ENCODE data around the gene RPTOR.

Gene RPTOR

DNA sequence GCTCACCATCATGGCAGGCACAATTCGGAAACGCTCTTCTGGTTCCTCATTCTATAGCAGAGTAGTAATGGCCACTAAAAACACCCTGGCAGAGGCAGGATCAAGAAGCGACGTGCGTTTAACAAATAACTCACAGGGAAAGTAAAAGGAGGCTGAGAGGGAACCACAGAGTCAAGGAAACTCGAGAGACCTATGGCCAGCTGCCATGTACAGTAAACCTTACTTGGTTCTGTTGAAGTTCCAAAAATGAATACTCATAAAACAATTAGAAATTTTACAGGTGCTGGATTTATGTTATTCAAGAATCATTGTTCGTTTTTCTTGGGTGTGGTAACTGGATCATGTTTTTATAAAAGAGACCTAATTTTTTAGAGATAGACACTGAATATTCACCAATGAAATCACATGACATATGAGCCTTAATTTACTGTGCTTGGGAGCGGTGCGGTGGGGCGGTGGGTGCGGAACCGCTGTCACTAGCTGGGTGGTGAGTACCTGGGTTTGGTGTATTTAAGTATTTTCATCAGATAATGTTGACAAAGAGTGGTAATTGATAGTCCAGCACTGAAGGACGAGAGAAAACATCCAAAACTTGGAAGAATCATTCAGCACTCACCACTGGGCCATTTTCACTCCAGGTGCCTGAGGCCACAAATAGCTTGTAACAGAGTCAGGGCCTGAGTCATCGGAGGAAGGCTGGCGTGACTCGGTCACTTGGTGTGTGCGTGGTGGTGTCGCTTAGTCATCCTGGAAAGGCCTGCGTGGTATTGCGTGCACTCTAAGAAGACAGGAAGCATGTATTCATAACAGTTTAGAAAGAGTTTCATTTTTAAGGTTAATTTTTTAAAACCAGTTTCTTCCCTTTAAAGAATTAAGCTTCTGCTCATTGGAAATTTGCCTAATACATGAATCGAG, 311.6 kb downstream of the RPTOR start:
- DNase-seq, result no peak

DNA sequence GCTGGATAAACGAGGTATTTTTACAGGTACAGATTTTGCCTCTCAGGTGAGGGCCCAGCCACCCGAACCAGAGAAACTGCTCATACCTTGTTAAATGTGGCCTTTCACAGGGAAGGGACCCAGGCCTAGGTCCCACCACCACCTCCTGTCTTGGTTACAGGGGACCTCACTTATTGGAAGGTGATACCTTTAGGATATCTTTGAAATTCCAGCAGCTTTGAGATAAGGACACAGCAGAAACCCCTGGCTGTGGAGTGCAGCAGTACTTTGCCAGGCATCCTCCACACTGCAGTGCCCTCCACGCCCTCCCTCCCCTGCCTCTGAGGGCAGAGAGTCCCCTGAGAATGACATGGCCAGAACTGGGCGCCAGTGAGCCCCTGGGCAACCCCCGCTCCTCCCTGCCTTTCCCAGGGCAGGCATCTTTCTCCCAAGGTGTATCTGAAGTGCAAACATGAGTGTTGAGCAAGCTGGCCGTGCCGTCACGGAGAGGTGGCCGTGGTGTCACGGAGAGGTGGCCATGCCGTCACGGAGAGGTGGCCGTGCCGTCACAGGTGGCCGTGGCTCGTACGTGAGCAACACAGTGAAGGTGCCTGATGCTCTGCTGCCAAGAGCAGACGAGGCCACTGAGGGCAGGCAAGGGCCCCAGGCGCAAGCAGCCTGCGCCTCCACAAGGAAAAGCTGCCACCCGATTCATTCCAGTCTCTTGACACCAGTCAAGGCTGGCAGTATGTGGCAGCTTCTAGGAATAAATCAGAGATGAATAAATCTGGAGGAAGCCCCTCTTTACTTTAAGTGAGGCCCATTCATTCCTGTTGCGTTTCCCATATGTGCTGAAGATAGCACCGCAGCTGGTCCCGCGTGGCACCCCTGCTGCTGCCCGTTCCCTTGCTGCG, 312.5 kb downstream of the RPTOR start:
- DNase-seq, result no peak

DNA sequence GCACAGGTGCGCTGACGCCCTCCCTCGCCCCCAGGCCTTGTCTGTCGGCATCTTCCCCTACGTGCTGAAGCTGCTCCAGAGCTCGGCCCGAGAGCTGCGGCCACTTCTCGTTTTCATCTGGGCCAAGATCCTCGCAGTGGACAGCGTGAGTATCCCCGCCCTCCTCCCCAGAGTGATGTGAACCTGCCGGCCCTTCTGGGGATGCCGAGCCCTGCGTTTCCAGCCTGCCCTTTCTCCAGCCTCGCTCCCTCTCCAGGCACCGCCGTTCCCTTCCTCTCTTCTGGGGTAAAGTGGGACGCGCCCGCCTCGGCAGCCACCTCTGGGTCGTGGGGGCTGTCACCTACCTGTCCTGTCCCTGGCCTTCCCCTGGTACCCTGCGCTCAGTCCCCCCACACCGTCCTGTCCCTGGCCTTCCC, 313.1 kb downstream of the RPTOR start:
- DNase-seq, result no peak

DNA sequence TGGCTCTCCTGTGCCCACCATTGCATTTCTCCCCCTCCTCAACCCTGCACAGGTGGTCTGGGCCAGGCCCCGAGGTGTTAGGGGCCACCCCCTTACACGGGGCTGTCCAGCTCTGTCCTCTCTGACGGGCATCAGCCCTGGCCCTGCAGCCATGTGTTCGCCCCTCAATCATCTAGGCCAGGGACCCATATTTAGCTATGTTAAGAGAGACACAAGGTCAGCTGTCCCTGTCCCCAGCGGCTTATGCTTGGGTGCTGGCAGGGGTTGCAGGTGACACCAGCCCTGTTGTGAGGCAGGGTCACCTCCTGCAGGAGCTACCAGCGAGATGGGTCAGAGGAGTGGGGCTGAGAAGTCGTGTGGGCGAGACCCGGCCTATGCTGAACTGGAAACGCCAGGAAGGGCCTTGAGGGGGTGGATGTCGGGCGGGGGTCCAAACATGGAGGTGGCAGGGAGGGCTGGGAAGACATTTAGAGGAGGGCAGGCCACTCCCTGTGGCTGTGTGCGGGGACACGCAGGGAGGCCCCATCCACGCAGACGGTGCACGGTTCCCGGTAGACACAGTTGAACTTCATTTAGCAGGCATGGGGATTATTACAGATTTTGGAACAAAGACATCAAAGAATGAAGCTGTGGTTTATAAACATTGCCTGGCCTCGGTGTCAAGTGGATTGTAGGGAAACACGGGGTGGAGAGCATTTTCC, 313.8 kb downstream of the RPTOR start:
- no peak for DNase-seq

DNA sequence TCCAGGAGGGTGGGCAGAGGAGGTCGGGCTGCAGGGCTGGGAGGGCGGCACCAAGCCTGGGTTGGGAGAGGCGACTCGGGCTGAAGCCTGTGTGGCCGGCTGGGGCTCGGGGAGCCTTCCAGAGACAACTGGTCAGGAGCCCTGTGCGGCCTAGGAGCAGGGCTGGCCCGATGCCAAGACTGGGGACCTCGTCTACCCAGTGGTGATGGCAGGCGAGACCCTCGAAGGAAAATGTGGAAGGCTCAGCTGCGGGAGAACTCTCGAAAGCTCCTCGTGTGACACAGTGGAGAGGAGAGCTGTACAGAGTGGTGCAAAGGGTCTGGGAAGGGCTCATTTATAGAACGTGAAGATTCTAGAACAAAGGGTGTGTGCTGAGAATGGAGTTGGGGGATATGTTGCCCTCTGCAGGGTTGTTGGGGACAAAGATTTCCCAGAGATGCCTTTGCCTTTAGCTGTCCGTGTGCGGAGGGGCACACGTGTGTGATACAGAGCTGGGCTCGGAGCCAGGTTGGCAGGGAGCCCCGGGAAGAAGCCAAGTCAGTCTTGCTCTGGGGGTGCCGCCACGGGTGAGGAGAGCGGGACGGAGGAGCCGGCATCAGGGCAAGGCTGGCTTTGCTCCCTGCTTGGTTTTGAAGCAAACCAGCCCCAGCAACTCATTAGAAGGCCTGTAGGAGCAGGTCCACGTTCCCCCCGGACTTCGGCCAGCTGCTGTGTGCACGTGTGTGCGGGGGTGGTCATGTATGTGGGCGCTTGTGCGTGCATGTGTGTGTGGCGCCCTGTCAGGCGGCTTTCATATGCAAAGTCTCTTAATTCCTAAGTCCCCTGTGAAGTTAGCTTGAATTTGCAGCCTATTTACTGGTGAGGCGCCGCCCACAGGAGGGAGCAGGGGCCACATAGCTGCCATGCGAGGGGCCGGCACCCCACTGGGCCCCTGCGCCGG, 314.6 kb downstream of the RPTOR start:
- peak; percentile 69 for DNase-seq

DNA sequence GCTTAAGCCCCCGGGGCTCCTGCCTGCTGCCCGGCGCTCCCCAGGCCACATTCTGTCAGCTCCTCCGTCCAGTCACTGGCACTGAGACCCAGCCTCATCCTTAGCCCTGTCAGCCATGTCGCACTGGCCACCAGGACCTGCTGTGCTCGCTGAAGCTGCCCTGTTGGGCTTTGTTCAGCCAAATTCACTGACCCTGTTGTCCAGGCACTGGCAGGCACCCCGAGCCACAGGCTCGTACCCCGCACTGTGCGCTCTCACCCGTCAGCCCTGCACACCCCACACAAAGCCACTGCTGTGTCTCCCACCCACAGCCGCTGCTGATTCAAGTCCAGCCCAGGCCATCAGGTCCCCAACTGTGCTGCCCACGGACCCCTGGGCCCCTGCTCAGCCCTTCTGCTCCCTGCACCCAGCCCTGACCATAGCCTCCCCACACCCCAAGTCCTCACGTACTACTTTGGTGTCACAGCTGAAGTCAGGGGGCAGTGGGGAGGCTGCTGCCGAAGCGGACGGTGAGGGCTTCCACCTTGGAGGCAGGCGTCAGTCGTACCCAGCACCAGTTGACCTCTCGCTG, 315.5 kb downstream of the RPTOR start:
- DNase-seq, result no peak

DNA sequence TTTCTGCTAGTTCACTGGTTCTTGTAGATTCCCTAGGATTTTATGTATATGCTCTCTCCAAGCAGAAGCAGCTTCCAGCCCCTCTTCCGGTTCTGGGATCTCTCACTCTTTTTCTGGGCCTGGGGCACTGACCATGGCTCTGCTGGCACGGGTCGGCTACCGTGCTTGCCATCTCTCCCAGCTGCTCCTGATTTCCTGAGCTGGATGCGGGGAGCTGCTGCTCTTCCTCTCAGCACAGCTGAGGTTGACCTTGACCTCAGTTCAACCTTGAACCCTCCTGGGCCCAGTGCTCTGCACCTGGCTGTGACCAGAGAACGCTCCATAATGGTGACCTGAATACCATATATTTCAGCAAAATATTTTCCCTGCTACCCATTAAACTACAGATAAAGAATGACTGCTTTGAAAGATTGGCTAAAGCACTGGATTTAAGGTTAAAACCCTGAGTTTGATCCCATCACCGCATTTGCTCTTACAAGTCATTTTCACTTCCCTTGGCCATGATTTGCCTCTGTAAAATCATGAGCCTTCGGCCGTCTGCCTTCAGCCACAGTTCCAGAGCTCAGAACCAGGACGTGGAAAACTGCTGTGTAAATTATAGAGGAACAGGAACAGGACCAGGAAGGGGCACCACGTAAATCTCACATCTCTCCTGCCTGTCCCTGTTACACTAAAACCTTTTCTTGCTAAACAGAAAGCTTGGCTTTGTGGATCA, 316.2 kb downstream of the RPTOR start:
- DNase-seq, result no peak

DNA sequence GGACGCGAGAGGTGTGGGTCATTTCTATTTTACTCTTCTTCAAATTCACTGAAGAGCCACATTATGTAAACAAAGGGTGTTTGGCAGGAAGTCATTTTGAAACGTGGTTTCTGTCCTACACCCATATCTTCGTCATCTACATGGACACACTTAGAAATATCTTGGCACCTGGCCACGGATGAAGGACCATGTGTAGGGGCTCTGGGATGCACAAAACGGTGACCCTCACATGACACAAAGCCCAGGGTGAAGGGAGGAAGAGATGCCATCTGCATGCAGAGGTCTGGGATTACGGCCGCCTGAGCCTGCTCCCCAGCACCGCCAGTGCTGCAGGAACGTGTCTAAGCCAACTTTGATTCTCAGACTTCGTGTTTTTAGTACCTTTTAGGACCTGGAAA, 316.8 kb downstream of the RPTOR start:
- no peak for DNase-seq

DNA sequence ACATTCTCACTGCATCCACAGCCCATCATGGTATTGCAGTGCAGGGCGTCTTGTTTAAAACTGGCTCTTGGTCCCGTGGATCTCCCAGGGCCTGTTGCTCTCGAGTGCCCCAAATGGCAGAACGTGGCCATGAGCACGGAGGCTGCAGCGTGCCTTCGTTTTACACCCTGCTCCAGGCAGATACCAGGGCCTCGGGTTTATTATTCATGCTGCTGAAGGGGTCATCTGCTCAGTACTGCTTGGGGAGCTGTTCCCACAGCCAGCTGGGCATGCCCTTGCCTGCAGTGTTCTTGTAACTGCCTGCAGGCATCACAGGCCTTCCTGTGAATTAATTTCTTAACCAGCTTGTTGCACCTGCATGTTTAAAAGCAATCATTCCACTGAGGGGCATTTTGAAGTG, 317.3 kb downstream of the RPTOR start:
- DNase-seq, result peak; percentile 73

DNA sequence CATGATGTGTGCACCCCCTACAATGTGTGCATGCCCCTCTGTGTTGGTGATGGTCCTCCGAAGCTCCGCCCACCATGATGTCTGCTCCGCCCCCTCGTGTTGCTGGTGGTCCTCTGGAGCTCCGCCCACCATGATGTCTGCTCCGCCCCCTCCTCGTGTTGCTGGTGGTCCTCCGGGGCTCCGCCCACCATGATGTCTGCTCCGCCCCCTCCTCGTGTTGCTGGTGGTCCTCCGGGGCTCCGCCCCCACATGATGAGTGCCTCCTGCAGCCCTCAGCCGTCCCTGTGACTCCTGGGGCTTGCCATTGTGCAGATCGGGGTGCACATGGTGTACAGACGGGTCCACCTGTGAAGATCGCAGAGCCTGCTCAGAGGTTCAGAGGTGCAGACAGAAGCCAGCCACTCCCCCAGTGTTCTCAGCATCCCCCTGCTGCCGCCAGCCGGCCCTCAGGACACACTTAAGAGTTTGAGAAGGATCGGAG, 317.9 kb downstream of the RPTOR start:
- DNase-seq, result no peak

DNA sequence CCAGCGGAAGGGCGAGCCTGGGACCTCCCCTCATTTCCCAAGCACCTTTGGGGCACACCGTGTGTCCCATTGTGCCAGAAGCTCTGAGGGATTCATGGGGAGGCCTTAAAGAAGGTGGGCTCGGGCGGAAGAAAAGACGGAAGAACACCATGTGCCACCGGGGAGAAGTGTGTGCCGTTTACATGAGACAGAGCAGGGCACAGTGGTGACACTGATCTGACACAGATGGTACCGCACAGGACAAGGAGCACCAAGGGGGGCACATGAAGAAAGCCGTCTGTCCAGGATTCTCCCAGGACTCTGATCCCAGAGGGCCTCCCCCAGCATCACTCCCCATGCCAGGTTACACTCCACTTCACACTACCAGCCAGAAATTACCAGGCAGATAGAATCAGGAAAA, 318.3 kb downstream of the RPTOR start:
- no peak for DNase-seq

DNA sequence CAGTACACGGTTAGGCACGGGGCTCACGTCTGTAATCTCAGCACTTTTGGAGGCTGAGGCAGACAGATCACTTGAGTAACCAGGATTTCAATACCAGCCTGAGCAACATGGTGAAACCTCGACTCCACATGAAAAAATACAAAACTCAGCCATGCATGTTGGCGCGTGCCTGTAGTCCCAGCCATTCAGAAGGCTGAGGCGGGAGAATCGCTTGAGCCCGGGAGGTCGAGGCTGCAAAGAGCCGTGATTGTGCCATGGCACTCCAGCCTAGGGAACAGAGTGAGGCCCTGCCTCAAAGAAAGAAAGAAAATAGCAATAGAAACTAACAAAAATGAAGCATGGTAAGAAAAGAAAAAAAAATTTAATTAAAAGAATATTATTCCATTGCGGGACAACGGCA, 319.0 kb downstream of the RPTOR start:
- DNase-seq, result no peak

DNA sequence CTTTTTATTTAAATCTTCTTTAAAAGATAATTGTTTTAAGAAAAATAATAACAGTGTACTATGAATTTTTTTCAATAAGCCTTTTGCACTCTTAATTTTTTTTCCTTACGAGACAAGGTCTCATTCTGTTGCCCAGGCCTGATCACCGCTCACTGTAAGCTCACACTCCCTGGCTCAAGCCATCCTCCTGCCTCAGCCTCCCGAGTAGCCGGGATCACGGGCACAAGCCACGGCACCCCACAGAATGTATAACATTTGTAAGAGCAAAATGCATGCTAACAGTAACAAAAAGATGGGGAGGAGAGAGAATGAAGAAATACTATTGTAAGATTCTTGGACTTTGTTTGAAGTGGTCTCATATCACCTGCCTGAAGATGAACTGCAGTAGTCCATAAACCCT, 320.1 kb downstream of the RPTOR start:
- no peak for DNase-seq

DNA sequence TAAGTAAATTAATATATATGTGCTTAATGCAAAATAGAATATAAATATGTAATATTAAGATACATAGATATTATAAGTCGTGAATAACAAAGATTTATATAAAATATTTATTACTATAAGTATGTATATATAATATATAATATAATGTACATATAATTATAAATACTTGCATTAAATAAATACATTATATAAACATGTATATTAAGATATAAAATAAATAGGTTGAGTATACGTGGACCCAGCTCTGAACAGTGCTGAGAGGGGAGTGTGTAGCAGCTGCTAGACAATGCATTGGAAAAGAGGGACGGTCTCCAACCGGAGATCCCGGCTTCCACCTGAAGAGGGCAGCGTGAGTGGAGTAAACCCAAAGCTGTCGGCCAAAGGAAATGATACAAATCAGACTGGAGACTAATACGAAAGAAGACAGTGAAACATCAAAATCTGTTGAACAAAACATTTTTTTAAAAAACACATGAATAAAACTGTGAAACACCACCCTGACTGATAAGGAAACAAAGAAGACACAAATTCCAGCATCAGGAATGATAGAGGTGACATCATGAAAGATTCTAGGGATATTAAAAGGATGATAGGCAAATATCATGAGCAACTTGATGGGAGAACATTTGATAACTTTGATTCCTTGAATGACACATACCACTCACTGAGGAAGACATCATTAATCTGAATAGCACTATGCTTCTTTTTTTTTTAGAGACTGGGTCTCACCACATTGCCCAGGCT, 321.6 kb downstream of the RPTOR start:
- DNase-seq, result no peak

DNA sequence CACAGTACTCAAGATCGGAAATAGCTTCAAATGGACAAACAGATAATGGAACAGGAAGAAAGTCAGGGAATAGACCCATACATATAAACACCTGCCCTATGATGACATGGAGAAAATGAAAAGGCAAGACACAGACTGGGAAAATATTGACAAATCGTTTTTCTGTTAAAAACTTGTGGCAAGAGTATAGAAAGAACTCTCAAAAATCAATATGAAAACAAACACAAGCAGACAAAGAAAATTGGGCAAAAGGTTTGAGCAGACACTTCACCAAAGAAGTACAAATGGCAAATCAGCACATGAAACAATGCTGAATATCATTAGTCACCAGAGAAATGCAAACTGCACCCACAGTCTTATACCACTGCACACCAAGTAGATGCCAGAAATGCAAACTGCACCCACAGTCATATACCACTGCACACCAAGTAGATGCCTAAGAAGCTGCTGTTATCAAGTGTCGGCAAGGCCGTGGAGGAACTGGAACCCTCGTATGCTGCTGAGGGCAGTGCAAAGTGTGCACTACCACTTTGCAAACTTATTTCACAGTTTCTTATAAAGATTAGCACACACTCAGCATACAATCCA, 323.5 kb downstream of the RPTOR start:
- DNase-seq, result no peak

DNA sequence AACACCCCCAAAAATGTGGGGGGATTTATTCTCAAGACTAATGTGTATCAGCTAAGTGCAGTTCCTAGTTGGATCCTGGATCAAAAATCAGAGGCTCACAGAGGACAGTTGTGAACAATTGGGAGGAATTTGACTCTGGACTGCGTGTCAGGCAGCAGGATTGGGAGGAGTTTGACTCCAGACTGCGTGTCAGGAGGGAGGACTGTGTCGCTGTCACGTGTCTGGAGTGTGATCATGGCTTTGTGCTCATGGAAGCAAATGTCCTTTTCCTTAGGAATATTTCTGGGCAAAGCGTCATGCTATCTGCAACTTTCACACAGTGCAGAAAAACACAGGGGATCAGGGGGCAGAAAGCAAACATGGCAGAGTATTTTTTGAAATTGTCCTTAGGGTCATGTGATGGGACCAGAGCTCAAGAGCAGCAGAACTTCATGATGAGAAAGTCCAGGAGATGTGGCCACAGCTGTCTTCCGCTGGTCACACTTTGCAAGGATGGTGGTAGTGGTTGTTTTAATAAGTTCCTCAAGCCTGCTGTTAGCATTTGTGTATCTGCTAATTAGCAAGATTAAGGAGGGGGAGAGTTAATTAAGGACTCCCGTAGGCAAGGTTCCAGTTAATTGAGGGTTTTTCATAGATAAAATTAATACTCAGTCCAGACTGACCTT, 325.0 kb downstream of the RPTOR start:
- no peak for DNase-seq

DNA sequence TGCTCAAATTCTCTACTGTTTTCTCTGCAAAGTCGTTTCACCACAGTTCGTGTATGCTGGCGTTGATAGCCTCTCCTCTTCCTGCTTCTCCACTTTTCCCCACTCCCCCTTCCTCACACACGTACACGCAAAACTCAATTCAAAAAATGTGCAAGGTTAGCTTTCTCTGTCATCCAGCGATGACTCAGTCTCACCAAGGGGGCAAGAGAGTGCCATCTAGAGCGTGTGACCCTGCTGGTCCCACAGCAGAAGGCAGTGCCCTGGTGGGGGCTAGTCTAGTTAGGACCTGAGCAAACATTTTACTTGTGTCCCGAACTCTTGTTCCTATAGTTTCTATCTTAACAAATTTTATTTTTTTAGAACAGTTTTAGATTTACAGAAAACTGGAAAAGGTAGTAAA, 325.8 kb downstream of the RPTOR start:
- no peak for DNase-seq

DNA sequence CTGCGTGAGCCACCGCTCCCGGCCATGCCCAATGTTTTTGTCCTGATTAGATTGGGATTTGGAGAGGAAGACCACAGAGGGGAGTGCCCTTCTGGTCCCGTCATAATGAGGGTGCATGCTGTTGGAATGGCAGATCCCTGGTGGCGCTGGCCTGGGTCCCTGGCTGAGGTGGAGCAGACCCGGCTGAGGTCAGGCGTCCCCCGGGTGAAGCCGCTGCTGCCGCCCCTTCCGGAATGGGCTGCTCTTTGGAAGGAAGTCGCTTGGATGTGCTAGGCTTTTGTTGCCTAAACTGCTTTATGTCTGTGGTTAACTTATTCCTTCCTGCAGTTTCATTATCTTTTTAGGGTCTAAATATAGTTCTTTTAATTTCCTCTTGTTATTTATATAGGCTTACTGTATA, 326.7 kb downstream of the RPTOR start:
- no peak for DNase-seq

DNA sequence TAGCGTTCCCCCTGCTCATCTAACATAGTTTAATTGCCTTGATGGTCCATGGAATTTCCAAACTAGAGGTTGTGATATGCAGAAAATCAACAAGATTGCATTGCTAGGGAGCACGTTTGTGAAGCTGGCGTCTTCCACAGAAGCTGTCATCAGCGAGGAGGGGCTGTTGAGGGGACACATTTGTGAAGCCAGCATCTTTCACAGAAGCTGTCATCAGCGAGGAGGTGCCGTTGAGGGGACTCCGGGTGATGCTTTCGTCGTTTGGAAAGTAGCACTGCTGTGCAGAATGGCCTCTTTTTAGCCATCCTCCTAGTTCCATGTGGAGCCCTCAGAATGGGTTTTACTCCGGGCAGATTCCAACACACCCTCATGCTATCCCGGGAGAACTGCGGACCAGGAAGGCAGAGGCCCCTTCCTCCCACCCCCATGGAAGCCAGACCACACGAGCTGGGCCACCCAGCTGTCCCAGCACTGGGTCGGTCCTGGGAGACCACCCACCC, 327.4 kb downstream of the RPTOR start:
- DNase-seq, result no peak
